Choroid plexus epithelial cell (primary cell): ENCODE results near the gene SLC1A2.

ENCODE experiments used
- DNase-seq: peaks from one replicate; pipeline ENCODE4 v3.0.0-alpha.2; 2010; ENCODE audit warnings: low read depth
- H3K4me3 ChIP-seq: 2 replicates; pipeline ENCODE4 v1.5.1; 2011; ENCODE audit warnings: low read depth, mild to moderate bottlenecking, control low read depth, low read length, moderate library complexity
- TF ChIP-seq, protein P1 (sequence below): conservative IDR thresholded peaks from 2 replicates; pipeline ENCODE4 v1.5.1; 2011; ENCODE audit warnings: low read depth, mild to moderate bottlenecking, control low read depth, inconsistent platforms, low read length, moderate library complexity

SLC1A2 gene

DNA sequence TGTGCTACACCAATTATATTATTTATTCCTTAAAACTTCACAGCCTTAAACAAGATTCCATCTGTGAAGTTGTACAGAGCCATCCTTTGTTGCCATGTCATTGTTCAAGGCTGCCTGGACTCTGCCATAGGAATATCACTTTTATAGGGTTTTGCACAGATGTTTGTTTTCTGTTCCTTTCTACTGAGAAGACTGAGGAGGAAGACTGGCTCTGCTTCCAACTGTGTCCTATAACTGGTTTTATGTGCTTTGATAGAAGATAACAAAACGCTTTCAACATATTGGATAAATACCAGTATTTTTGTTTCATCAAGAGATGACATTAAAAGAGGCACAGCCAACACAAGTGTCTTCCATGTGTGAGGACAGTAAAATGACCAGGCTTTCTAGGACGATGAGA lies 159.8 kb downstream of the SLC1A2 start:
- DNase-seq, result no peak
- TF ChIP-seq, protein P1, sequence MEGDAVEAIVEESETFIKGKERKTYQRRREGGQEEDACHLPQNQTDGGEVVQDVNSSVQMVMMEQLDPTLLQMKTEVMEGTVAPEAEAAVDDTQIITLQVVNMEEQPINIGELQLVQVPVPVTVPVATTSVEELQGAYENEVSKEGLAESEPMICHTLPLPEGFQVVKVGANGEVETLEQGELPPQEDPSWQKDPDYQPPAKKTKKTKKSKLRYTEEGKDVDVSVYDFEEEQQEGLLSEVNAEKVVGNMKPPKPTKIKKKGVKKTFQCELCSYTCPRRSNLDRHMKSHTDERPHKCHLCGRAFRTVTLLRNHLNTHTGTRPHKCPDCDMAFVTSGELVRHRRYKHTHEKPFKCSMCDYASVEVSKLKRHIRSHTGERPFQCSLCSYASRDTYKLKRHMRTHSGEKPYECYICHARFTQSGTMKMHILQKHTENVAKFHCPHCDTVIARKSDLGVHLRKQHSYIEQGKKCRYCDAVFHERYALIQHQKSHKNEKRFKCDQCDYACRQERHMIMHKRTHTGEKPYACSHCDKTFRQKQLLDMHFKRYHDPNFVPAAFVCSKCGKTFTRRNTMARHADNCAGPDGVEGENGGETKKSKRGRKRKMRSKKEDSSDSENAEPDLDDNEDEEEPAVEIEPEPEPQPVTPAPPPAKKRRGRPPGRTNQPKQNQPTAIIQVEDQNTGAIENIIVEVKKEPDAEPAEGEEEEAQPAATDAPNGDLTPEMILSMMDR, result no peak
- no peak overlapping the region for H3K4me3 ChIP-seq

DNA sequence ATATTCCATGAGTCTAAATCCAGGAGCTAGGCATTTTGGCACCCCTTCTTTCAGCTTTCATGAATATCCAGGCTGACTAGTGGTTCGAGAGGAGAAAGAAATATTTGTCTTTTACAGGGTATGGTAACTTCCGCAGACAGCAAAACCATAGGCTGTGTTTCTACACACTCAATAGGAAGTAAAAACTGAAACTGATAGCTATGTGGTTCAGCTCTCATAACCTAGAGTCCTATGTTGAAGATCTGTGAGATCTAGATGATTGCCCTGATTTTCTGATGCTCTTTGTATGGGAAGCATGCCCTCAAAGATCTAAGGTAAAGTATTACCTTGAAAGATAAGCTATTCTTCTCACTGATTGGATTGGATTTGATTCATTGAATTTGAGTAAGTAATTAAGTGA lies 162.1 kb downstream of the SLC1A2 start:
- TF ChIP-seq, protein P1, result no peak
- no peak for DNase-seq
- no peak overlapping the region for H3K4me3 ChIP-seq

- DNase-seq, result no peak
- no peak overlapping the region for H3K4me3 ChIP-seq
- TF ChIP-seq, protein P1, result no peak
Observed at GRCh38 chr11:35256296-35256695, 163.1 kb downstream of the SLC1A2 start.

DNA sequence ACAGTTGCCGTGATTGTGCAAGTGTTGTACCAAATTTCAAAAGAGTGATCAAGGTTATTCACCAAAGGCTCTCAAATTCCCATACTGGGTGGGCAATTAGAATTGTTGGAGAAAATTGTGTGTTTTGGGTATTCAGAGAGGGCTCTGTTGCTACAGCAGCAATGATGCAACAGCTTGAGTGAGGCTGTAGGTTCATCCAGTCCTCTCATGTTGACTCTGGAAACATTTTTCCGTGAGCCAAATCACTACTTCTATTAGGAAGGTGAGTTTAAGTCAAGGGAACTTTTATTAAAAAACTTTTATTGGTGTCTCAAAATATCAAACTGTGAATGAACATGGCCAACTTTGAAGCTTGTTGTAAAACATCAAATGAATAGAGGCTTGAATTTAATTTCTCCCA lies 163.8 kb downstream of the SLC1A2 start:
- TF ChIP-seq, protein P1, result no peak
- no peak overlapping the region for H3K4me3 ChIP-seq
- DNase-seq, result no peak

GRCh38 chr11:35253237-35253636 lies 166.1 kb downstream of the SLC1A2 start:
- no peak overlapping the region for H3K4me3 ChIP-seq
- TF ChIP-seq, protein P1, result no peak
- DNase-seq, result no peak

DNA sequence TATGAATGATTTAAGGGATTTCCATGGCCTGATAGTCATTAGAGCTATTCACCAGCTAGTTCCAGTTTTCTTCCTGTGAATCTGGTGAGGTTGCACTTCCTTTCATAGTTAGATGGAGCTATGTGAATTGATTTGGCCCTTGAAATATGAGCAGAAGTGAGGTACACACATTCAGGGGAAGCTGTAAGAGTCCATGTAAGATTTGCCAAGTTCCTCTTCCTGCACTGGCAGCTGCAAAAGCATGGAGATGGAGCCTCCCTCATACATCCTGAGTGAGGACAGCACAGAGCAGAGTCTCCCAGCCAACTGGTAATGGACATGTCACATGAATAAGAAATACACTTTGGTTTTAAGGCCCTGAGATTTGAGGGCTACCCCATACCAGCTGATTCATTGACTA lies 168.7 kb downstream of the SLC1A2 start:
- H3K4me3 ChIP-seq, result no peak overlapping the region
- TF ChIP-seq, protein P1, result no peak
- DNase-seq, result no peak

- H3K4me3 ChIP-seq, result no peak overlapping the region
- DNase-seq, result no peak
- TF ChIP-seq, protein P1, result no peak
Observed at GRCh38 chr11:35250192-35250591, 169.2 kb downstream of the SLC1A2 start.
